Inferior parietal cortex (tissue), 1 donor: ENCODE data around the gene ZNF521.

Experiments
- DNase-seq: peaks from one replicate; pipeline ENCODE4 v3.0.0-alpha.2; 2016; ENCODE audit errors: extremely low spot score

ZNF521 gene

DNA sequence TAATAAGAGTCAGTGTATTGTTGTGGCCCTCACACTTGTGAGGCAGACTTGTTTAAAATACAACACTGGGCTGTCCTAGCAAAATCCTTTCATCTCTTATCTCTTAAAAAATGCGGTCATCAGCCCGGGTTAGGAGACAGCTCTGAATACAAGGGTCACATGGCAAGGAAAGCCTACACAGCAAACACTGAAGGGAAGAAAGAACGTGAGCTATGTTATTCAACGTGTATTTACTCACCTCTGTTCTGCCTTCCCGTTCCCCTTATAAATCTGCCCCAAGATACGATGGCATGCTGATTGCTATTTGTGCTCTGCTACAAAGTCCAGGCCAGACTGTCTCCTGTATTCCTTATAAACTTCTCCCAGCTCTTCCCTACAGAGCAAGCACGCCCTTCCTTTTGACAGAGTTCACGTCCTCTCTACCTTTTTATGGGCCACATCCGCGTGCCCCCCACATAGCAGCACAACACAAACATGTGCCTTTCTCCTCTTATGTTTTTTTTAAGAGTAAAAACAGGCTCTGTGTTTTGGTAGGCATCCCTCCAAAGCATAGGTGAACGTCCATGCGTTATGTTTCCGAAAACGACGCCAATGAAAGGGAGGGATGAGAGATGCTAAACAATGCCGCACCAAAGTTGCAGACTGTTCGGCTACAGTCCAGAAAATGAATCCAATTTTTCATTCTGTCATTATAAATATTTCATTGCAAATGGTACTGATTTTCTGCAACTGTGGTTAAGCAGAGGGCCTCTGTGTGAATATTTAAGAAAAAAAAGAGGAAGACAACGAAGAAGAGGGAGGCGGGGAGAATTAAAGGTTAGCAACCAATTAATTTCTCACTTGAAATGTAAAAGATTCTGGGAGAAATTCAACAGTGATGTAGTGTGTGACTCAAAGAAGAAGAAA lies 274.7 kb downstream of the ZNF521 start:
- DNase-seq: no peak

DNA sequence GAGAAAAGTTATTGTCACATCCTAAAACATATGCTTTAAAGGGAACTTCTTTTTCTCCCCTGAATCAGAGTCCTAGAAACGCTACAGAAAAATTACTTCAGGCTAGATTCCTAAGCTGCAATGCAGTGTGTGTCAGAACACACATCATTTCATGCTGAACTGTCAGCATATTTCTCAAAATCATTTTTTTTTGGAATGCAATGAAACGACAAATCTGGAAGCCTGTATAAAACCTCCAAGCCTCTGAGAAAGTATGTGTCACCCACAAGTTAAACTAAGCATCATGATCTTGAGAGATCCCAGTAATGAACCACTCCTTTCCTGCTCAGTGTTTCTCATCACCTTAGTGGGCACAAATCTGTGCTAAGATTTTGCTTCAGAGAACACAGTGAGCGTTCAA lies 276.2 kb downstream of the ZNF521 start:
- DNase-seq: no peak

DNA sequence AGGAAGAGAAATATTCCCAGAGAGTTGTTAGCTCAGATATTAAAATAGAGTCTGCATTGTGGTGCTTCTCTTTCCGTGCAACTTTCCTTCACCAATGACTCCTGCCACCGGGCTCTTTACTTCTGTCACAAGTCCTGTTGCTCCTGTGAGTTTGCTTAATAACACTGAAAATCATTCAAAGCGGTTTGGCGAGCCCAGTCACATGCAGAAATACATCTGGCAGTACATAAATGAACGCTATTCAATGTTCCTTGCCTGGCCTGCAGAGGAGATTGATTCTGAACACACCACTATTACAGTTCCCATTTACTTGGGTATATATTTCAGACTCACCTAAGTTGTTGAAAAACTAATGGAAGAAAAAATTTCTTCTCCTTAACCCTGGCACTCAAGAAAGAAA lies 276.6 kb downstream of the ZNF521 start:
- DNase-seq: no peak

DNA sequence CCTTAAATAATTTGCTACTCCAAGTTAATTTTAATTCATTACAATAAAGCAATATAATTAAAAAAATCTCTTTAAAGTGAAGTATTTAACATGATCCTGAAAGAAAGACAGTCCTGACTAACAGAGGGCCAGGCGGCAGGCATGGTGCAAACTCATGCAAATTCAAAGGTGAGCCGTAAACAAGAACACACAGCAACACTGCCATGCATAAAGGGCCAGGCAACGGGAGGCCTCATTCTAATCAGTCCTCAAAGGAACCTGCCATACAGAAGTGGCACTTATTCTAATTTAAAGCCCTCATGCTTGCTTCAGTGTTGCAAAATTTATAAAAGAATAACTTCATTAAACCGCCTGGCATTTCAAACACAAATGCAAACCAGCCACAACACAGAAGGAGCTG lies 277.0 kb downstream of the ZNF521 start:
- DNase-seq: no peak

DNA sequence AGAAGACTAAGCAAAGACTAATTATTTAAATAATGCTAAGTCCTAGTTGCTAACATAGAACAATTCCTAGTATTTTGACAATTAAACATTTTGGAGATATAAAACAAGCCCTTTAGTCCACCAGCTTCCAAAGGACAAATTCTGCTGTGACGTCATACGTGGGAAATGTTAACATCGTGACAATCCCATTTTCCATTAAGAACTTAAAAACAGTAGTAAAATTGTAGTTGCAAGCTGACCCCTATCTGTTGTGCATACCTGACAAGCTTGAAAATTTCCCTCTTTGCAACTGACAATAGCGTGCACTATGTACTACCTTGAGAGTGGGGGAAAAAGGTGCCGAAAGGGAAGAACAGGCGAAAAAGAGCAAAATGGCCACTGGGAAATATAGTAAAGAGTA lies 279.8 kb downstream of the ZNF521 start:
- no peak for DNase-seq

DNA sequence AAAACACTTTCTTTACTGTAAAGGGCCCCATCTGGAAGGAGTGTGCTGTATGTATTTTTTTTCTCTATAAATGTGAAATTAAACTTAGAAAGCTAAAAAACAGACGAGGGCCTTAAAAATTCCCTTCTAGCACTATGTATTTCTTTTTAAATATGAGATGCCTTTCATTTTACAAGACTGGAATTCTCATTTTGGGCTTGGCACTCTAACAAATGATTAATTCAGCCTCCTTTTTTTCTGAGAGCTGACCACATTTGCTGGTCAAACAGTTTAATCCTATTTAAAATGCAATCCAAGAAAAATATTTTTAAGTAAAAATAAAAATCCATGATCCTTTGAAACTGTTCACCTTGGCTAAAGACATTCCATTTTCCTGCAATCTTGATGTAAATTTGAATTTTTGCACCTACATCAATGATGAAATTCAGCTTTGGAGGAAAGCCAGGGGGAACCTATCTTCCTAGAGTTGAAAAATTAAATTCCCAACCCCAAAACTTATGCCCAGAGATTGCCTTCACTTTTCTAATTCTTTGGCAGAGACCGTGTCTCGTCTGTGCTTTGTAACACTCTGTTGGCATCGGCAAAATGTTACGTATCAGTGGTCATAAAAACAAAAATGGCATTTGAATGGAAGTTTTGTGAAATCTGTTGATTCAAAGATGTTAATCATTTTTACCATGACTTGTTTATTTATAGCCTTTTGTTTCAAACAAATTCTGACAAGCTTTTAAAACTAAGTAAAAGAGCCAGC lies 284.5 kb downstream of the ZNF521 start:
- DNase-seq: no peak

DNA sequence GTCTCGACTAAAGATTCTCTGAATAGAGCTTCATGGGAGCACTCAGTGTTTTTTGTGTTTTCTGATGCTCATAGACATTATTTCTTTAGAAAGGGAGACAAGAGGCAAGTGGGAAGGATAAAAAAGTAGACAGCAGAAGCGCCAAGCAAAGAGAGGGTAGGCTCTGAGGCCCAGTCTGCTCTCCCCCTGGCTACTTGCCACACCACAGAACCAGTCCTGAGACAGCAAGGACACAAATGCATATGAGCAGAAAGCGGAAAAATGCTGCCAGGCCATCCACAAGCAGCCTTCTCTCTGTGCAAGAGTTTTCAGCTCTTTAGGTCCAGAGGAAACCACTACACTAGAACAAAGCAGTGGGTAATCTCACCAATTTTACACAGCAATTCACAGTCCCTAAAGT lies 285.4 kb downstream of the ZNF521 start:
- DNase-seq: no peak

DNA sequence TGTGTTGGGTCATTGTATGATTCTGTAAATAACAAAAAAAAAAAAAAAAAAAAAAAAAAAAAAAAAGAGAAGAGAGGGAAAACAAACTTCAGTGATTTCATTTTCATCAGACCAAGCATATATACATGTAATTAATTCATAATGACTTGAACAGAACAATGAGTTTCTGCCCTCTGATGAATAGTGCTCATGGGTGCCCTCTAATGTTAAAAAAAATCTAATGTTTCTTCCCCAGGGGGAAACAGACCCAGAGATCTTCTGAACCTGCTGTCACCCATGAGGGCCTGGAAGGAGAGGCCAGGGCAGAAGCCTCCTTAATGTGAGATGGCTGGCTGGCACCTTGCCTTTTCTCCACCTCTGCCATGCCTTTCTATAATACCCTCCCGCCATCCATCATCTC lies 289.2 kb downstream of the ZNF521 start:
- no peak for DNase-seq

DNA sequence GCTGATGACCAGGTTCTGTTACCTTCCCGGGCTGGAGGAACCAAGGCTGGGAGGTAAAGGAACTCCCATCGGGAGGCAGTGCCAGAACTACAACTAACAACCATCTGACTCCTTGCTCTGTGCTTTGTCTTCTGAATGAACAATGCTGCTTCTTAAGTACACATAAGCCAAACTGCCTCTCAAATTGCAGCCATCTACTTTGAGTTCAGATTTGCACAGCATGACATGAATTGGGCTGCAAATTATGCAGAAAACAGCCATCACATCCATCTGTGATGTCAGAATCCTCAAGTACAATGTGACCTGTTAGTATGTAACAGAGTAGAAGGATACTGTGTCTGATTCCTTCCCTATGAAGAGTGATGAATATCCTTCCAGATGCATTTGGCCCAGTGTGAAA lies 290.6 kb downstream of the ZNF521 start:
- no peak for DNase-seq

DNA sequence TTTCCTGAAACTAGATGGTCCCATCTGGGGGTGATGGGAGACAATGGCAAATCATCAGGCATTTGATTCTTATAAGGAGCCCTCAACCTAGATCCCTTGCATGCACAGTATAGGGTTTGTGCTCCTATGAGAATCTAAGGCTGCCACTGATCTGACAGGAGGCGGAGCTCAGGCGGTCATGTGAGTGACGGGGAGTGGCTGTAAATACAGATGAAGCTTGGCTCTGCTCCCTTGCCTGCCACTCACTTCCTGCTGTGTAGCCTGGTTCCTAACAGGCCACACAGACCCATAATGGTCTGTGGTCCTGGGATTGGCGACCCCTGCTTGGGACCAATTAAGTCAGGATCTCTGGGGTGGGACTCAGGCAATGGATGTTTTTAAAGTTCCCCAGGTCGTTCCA lies 293.4 kb downstream of the ZNF521 start:
- DNase-seq: no peak

DNA sequence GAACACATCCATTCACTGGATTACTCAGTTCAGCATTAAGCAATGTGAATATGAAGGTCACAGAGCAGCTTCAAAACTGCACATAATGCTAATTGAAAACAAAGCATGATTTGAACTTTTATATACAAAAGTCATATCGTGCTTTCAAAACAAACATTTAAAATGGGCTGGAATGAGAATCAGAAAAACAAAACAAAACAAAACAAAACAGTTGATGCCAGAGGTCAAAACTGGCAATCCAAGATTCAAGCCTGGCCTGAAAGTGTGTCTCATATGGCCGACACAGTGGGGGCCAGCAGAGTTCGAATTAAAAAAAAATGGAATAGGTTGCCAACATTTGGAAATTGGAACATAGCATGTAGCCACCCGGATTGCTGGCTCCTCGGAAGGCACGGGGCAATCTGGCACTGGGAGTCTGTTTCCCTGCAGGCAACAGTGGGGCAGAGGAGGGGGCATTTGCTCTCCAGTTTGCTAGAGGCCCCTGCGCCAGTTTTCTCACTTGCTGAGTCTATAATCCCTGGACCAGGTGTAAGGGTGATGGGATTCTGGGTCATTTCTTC lies 294.4 kb downstream of the ZNF521 start:
- no peak for DNase-seq

DNA sequence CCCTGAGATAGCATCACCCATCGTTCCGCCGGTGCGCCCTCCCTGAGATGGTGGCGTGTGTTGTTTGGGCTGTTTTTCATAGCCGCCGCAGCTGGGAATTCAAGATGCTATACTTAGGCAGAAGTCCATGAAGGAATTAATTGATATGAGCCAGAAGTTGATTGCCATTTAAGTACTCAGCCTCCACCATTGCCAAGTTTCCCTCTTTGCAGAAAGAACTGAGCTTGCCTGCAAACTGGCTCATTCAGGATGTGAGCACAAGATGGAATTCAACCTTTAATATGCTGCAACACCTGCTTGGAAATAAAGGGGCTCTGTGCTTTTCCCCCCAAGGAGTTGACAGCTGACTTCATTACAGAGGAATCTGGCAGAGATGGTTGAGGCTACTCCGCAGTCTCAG lies 295.5 kb downstream of the ZNF521 start:
- no peak for DNase-seq

DNA sequence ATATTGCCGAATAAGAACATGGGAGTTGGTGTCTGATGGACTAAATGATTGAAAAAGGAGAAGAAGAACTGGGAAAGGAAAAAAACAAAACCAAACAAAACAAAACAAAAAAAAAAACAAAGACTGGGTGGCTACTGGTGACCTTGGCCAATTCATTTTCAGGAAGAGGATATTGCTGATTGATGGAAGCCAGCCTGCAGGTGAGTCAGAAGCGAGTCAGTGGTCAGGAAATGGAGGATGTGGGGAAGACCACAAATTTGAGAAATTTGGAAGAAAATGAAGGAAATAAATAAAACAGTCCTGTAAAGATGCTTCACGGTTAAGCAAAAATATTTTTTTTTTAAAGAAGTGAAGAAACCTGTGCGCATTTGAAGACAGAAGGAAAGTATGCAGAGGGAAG lies 296.9 kb downstream of the ZNF521 start:
- no peak for DNase-seq

DNA sequence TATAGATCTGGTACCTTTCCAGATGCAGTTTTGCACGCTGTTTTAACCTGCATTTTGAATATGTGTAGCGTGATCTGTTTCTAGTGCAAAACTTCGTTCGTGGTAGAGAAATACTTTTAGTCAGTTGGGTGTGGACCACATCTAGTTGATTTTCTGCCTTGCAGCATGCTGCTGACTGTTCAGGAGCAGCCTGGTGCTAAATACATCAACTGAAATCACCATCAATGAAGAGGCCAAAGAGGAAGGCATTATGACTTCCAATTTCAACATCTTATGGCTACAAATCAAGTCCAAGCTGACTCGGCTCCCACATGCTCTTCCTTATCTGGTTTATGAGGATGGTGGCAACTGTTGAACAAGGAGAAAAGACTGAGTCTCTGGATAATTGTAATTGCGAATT lies 298.5 kb downstream of the ZNF521 start:
- DNase-seq: no peak

DNA sequence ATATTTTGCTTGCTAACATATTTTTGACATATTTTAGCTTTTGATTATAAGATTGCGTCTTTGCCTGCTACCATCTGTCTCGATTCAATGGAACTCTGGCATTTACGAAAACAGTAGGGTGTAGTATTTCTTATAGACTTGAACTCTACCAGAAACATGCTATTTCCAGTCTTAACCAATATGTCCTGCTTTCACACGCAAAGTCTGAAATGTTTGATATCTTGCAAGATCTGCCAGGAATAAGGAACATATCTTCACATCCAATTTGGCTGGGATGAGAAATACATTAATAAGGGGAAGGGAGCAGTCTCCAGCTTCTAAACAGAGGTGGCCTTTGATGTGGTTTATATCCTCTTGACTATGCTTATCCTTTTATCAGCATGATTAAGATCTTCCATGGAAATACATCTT lies 299.4 kb downstream of the ZNF521 start:
- DNase-seq: no peak

DNA sequence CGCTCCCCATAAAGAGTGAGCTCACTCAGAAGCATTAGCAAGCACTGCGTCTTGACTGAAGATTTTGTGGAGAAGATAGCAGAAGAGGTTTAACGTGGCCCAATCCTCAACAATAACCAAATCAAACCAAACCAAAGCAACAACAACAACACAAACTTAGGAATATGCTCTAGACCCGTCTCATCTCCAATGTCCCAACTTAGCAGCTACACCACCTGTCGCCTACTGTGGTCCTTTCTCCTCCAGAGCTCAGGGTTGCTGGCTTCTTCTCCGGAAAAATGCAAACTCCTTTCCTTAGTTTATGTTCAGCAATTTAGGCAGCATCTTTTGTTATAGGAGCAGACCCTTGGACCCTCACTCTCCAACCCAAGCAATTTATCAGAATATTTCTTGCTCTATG lies 301.4 kb downstream of the ZNF521 start:
- no peak for DNase-seq

DNA sequence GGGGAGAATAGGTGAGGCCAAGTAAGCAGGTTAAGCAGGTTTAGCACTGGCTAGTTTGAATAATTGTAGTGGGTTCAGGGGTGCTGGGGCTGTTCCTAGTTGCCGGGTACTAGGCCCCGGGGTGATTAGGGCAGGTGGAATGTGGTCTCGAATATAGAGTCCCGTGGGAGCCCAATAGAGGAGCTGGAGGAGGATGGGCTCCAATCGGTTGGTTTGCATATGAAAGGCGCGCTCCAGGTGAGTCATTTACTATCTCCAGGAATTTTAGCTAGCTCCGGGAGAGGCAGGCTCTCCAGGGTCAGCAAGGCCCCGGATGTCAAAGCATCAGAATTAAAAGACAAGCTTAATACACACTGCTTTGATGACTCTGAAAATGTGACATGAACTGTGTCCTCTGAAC lies 304.0 kb downstream of the ZNF521 start:
- no peak for DNase-seq

DNA sequence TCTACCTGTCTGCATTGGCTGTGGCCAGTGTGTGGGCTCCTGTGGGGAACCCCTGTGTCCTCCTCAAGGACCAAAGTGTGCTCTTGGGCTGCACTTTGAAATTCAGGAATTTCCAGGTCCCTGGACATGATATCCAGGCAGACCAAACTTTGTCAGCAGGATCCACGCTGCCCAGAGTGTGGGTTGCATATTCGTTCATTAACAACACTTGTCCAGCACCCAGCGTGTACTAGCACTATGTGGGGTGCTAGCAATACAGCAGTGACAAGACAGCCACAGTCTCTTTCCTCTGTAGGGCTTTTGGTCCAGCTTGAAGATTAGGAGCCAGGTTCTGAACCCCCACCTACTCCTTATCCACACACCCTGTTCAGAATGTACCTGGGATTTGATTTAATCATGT lies 304.5 kb downstream of the ZNF521 start:
- DNase-seq: no peak

DNA sequence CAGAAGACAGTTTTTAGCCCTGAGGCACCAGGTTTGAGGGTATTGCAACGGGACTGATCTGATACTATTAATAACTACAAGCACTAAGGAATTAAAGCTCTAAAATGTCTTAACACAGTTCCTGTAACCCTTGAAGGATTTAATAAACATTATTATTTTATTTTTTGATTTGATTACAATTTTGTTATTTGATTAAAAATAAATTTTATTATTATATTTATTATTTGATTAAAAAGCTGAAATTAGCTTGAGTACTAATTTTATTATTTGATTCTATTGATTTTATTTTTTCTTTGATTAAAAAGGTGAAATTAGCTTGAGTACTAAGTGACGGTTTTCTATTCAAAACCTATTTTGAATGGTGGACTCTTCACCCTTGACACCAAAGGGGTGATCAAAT lies 307.3 kb downstream of the ZNF521 start:
- DNase-seq: no peak

DNA sequence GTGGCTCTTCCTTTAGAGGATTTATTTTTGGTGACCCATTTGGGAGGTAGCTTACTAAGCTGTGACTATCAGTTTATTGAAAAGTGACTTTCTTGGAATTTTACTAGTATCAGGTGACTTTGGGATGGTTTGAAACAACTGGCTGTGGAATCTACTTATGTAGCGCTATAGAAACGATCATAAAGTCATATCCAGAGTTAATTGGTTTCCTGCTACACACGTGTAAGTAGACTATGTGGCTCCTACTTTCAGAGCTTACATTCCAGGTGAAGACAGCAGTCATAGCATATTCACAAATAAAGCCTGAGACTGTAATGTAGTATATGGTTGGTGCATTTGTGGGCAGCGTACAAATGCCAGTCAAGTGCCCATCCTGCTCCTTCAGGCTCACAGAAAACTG lies 308.9 kb downstream of the ZNF521 start:
- no peak for DNase-seq

DNA sequence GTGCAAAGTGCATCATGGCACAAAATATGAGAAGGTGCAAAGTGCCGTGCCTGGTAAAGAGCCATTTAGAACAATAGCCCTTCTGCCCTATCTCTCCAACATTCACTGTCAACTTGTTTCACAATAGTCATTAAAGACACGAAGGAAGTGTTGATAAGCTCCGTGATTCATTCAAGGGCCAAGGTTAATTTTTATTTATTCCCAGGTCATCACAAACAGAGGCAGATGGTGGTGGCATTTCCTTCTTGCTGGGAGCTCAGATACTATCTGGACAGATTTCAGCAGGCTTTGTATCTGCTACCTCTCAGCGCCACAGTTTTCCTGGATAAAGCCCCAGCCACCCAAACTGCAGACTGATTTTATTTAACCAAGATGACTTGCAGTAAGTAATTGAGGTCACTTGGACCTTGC lies 309.3 kb downstream of the ZNF521 start:
- DNase-seq: no peak

DNA sequence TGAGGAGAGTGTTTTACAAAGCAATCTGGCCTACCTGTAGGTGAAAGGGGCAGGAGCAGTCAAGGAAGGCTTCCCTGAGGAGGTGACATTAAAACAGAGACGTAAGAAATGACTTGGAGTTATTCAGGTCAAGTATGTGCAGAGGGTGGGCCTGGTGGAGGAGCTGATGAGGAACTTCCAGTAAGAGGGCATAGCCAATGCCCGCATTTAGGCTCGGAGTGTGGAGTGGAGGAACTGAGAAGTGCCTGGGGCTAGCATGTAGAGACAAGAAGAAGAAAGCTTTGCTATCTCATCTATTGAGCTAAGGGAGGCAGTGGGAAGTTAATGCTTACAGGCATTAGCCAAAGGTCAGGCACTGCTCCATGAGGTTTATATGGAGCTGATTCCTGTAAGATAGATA lies 312.2 kb downstream of the ZNF521 start:
- DNase-seq: no peak

DNA sequence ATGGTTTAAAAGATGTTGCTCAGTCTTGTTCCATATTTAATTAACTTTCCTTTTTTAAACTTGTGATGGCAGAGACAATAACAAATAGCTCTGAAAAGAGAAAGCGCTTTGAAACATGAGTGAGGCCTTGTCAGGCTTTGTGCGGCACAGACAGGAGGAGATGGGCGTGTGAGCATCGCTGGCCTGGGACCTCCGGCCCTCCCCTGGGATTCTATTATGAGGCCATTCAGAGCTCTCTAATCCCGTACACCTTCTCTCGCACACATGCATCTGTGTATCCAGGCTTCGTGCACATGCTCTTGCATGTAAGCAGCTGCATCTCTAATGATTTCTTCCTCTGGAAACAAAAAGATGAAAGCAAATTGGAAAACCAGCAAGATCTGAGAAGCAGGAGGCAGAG lies 313.7 kb downstream of the ZNF521 start:
- DNase-seq: no peak
